RWPE2 (cell line): ENCODE results near the gene ADCYAP1R1.

Experiments
- ATAC-seq: fragments of 200-7000 bp; cut with Tn5 transposase; 3 replicates; pipeline ENCODE4 v1.9.1; 2021; ENCODE audit warnings: low read depth
- DNase-seq: peaks from one replicate; pipeline ENCODE4 v3.0.0-alpha.2; 2020; ENCODE audit warnings: low spot score
- H3K27ac ChIP-seq: fragments of 450-650 bp; 2 replicates; pipeline ENCODE4 v1.5.1; 2017; ENCODE audit warnings: mild to moderate bottlenecking; ENCODE audit not compliant: poor library complexity, severe bottlenecking
- H3K27me3 ChIP-seq: fragments of 250-450 bp; sonication (Bioruptor Pico); 2 replicates; pipeline ENCODE4 v1.5.1; 2021; ENCODE audit warnings: mild to moderate bottlenecking, moderate library complexity; ENCODE audit not compliant: insufficient read depth, poor library complexity, severe bottlenecking
- H3K36me3 ChIP-seq: fragments of 250-450 bp; sonication (Bioruptor Pico); 2 replicates; pipeline ENCODE4 v1.5.1; 2020; ENCODE audit warnings: low read depth, mild to moderate bottlenecking, moderate library complexity
- H3K4me1 ChIP-seq: fragments of 250-450 bp; sonication (Bioruptor Pico); 2 replicates; pipeline ENCODE4 v1.5.1; 2021; ENCODE audit warnings: mild to moderate bottlenecking, moderate library complexity; ENCODE audit not compliant: insufficient read depth, poor library complexity, severe bottlenecking
- H3K4me3 ChIP-seq: fragments of 250-450 bp; sonication (Bioruptor Pico); 2 replicates; pipeline ENCODE4 v1.5.1; 2021; ENCODE audit warnings: mild to moderate bottlenecking, moderate library complexity; ENCODE audit not compliant: severe bottlenecking
- H3K9me3 ChIP-seq: fragments of 250-450 bp; sonication (Bioruptor Pico); 2 replicates; pipeline ENCODE4 v1.5.1; 2021; ENCODE audit warnings: mild to moderate bottlenecking, moderate library complexity; ENCODE audit not compliant: severe bottlenecking
- TF ChIP-seq, protein P1 (sequence below): fragments of 450-650 bp; IDR thresholded peaks from one replicate; pipeline ENCODE4 v1.5.1; 2017; ENCODE audit warnings: mild to moderate bottlenecking, moderate library complexity; ENCODE audit not compliant: poor library complexity, severe bottlenecking

The ADCYAP1R1 gene

GRCh38 chr7:31110331-31111108, 58.4 kb downstream of the ADCYAP1R1 start:
- H3K9me3 ChIP-seq = no peaks in the 10 kb centered on the region
- DNase-seq (no peak), ATAC-seq (no peak)
- H3K27me3 ChIP-seq = peaks cover 4% of the 10 kb centered on the region
- no peaks in the 10 kb centered on the region for H3K36me3 ChIP-seq
- no peaks in the 10 kb centered on the region for H3K4me1 ChIP-seq
- H3K4me3 ChIP-seq = no peak overlapping the region
- TF ChIP-seq, protein P1, sequence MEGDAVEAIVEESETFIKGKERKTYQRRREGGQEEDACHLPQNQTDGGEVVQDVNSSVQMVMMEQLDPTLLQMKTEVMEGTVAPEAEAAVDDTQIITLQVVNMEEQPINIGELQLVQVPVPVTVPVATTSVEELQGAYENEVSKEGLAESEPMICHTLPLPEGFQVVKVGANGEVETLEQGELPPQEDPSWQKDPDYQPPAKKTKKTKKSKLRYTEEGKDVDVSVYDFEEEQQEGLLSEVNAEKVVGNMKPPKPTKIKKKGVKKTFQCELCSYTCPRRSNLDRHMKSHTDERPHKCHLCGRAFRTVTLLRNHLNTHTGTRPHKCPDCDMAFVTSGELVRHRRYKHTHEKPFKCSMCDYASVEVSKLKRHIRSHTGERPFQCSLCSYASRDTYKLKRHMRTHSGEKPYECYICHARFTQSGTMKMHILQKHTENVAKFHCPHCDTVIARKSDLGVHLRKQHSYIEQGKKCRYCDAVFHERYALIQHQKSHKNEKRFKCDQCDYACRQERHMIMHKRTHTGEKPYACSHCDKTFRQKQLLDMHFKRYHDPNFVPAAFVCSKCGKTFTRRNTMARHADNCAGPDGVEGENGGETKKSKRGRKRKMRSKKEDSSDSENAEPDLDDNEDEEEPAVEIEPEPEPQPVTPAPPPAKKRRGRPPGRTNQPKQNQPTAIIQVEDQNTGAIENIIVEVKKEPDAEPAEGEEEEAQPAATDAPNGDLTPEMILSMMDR = no peak
- H3K27ac ChIP-seq = no peak overlapping the region

GRCh38 chr7:31111109-31111451, 59.0 kb downstream of the ADCYAP1R1 start:
- Histone ChIP-seq H3K27ac (no peak overlapping the region), H3K4me3 (no peak overlapping the region), H3K9me3 (no peaks in the 10 kb centered on the region), H3K4me1 (no peaks in the 10 kb centered on the region), H3K36me3 (no peaks in the 10 kb centered on the region), H3K27me3 (peaks cover 4% of the 10 kb centered on the region)
- TF ChIP-seq, protein P1 = no peak
- no peak for DNase-seq
- ATAC-seq = no peak

GRCh38 chr7:31113660-31114059, 61.6 kb downstream of the ADCYAP1R1 start:
- TF ChIP-seq, protein P1 = no peak
- H3K9me3 ChIP-seq = no peaks in the 10 kb centered on the region

DNA sequence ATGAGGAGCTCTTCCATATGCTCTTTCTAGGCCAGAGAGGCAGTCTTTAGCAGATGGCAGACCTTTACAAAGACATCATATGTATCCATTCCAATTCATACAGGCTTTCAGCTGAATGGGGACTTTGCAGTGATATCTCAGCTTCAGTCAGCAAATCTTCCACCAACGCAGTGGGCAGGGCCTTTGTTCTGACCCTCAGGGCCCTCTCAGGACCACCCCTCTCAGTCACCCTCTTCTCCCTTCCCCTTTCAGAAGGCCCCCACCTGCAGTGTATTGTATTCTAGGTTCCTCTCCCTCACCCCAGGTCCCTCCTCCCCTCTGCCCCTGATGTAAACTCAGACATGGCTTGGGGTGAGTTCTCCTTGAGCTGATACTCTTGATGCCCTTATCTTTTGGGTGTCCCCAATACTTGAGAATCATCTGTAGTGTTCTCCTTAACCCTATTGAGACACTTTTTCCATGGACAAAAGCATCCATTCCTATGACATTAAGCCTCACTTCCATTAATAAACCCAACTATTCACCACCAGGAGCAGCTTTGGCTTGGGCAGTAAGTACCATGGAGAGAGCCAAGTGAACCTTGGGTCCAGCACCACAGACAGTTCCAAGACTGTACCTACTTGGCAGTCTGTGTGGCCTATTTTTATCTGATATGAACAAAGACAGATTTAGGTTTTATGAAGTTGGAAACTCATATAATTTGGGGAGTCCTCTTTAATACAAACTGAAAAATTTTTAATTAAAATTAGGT, 62.7 kb downstream of the ADCYAP1R1 start:
- Histone ChIP-seq H3K4me3 (no peak overlapping the region), H3K27me3 (peaks cover 9% of the 10 kb centered on the region), H3K36me3 (no peaks in the 10 kb centered on the region), H3K9me3 (no peaks in the 10 kb centered on the region), H3K27ac (no peak overlapping the region), H3K4me1 (no peaks in the 10 kb centered on the region)
- peak; percentile 80; the same call in 2 of the 3 replicates for ATAC-seq
- TF ChIP-seq, protein P1 = no peak
- DNase-seq = no peak

More at GRCh38 chr7:31113660-31114059, 61.6 kb downstream of the ADCYAP1R1 start:
- Histone ChIP-seq H3K27ac (no peak overlapping the region), H3K27me3 (peaks cover 9% of the 10 kb centered on the region), H3K36me3 (no peaks in the 10 kb centered on the region), H3K4me1 (no peaks in the 10 kb centered on the region), H3K4me3 (no peak overlapping the region)
- ATAC-seq (no peak), DNase-seq (no peak)
